Activated CD4-positive, alpha-beta T cell treated with anti-CD3 and anti-CD28 coated beads for 4 hours (primary cell): Measurements from ENCODE around the gene ALCAM.
"Not testable (repeated sequence)": the region's sequence is repeated elsewhere in the genome, so short reads cannot be mapped to it uniquely, and the experiment has no call there.

Experiments used
- DNase-seq, 2 donors: peaks; one replicate each; pipeline ENCODE4 v3.0.0-alpha.2; 2020

ALCAM gene

DNA sequence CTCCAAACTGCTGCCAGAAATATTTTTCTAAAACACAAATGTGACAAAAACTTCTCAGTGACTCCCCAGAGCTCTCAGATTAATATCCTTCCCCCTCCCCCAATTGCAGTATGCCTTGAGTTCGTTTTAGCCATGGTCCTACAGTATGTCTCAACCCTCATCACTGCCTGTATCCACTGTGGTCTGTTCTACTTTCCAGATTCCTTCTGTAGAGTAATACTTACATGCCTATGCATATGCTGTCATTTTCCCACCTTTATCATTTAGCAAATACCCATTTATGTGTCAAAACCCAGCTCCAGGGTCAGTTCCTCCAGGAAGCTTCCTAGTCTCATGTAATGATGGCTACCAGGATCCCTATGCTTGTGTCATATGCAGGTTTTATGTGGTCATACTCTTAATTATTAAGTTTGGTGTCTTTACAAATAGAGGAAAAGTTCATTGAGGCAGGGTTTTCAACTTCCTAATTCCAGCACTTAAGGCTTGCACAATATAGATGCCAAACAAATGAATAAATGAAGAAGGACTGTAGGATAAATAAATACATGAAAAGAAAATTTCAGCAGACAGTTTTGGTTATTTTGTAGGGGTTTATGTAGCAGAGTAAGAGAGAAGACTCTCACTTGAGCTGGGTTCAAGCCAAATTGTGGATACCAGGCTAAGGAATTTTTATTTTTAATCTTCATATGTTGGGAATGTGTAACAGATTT is 170.8 kb downstream of the ALCAM start:
- no peak for DNase-seq

DNA sequence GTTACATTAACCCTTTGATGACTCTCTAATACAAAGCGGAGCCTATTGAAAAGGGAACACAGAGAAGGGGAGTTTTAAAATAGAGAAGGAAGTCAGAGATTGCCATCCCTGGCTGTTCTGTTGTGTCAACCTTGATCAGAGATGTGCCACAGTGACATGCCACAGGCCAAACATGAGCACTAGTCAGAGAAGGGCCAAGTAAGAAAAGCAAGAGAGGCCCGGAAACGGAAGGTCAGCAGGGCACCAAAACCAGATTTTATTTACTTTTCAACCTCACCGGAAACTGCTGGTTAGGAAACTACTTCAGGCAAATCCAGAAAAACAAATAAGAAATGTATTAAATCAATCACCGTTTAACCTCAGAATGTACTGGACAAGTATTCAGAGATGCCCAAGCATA is 171.8 kb downstream of the ALCAM start:
- no peak for DNase-seq

DNA sequence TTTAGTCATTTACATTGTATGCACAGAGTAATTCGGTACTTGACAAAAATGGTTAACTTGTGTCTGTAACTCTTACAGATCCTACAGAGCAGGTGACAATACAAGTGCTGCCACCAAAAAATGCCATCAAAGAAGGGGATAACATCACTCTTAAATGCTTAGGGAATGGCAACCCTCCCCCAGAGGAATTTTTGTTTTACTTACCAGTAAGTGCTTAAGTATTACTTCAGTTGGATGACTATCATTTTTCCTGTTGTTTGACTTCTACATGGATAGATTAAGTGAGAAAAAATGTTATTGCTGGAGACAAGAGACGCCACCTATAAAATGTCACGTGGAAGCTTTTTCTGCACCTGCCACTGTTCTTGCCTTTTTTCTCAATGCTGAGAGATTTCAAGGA is 173.2 kb downstream of the ALCAM start:
- DNase-seq, result no peak

DNA sequence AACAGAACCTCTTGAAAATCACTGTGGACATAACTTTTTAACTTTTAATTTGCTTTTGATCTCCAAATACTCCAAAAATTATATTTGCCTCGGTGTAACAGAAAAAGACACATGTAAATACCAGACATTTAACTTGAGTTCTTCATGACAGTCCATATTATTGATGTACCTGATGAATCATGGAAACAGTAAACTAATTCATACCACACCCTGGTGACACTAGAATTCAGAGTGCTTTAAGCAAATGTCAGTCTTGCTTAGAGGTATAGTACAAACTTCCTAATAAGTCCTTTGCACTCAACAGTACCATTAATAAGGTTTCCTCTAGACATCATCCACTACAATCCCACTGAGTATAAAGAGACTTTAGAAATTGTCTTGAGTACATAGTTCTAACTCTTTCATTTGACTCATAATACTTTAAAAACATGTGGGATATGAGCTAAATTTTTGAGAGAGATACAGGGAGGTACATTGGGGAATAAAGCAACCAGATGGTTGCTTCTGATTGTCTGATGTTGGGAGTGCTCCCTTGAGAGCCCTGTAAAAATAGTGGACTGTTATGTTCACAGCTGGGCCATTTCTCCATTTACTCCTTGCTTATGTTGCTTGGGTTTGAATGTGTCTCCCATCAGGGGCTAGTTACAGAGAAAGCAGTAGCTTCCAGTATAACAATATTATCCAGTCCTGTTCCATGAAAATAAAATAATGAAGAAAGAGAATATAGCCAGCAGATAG is 175.7 kb downstream of the ALCAM start:
- DNase-seq, result no peak

DNA sequence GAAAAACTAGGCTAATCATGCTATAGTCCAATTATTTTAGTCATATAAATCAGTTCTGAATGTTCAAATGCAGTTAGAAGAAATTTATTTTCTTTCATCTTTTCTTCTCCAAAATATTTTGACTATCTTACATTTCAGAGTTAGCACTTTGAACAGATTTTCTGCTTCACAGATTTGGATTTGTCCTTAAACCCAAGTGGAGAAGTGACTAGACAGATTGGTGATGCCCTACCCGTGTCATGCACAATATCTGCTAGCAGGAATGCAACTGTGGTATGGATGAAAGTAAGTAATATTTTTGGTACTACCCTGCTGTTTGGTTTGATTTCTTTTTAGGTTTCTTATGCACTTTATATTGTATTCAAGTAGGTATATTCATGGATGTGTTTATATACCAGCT is 178.3 kb downstream of the ALCAM start:
- DNase-seq, result no peak

DNA sequence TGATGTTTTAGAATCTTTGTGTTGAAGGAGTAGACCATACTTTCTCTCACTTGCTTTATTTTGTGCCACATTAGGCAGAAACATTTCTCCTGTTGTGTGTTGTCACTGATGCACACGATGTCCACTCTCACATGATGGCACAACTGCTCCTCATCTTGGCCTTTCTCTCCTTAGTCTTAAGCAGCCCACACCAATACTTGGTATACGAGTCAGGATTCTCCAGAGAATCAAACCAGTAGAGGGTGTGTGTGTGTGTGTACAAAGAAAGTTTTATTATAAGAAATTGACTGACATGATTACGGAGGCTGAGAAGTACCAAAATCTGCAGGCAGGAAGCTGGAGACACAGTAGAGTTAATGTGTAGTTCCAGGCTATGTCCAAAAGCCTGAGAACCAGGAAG is 187.1 kb downstream of the ALCAM start:
- DNase-seq, result no peak

DNA sequence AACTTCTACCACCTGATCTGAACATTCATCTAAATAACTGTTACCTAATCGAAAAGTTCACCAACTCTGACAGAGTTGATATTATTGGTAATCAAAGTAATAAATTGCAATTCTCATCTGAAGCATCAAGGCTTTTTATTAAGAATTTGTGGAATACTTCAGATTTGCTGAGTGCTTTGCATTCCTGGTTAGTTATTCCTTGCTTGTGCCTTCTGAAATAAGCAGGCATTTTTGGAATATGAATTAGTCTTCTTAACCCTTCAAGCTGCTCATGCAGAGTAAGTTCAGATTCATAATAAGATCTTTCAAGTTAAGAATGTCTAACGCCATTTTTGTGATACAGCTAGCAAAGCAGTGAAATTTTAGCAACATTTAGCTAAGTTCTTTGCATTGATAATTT is 188.5 kb downstream of the ALCAM start:
- no peak for DNase-seq

DNA sequence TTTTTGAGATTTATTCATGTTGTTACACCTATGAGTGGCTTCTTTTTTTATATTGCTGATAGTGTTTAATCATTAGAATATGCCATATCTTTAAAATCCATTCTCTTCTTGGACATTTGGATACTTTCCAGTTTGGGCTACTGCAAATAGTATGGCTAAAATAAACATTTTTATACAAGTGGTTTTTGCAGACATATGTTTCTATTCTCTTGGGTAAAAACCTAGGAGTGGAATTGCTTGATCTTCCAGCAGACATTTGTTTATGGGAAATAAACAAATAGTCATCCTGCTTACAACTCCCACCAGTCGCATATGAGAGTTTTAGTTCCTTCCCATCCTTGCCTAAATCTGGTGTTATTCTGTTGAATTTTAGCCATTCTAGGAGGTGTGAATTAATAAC is 193.1 kb downstream of the ALCAM start:
- no peak for DNase-seq

DNA sequence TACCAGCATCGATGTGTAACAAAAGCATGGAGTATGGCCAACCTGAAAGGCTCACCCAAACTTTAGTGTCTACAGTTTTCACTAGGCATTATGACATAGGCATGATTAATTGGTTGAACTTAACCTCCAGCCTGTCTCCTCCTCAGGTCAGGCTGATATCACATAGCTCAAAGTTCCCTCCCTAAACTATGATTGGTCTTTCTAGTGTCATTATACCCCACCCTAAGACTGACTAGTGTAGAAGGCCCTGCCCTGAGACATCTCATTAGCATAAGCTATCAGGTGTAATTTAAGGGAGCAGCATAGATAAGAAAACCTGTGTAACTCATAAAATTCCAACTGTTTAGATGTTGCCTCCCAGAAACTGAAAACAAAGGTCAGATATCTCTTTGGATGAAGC is 195.2 kb downstream of the ALCAM start:
- no peak for DNase-seq

DNA sequence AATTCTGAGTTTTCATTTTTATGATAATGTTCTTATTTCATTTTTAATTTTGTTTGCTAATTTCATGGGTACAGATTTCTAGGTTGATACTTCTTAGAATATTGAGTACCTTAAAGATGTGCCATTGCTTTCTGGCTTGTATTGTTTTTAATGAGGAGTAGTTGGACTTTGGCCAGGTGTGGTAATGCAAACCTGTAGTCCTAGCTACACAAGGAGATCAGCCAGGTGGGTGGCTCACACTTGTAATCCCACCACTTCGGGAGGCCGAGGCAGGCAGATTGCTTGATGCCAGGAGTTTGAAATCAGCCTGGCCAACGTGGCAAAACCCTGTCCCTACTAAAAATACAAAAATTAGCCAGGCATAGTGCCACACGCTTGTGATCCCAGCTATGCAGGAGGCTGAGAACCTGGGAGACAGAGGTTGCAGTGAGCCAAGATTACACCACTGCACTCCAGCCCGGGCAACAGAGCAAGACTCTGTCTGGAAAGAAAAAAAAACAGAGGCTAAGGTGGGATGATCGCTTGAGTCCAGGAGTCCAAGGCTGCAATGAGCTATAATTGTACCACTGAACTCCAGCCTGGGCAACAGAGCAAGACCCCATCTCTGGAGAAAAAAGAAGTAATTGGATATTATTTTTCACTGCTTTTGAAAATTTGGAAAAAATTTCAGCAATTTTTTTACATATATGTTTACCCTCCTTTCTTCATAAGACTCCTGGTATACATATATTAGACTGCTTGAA is 198.0 kb downstream of the ALCAM start:
- DNase-seq, result no peak

DNA sequence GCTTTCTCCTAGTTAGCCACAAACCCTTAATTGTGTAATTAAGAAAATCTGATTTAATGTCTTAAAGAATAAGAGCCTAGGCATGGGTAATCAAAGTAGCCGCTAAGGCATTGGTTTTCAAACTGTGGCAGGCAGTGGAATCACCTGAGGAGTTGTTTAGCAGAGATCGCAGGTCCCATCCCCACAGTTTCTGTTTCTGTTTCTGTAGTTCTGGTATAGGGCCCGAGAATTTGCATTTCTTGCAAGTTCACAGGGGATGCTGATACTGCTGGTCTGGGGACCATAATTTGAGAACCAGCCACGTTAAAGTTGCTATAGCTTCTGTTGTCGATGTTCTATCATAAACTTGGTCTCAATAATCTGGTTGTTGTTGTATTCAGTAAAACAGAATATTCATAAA is 204.3 kb downstream of the ALCAM start:
- DNase-seq, result no peak

DNA sequence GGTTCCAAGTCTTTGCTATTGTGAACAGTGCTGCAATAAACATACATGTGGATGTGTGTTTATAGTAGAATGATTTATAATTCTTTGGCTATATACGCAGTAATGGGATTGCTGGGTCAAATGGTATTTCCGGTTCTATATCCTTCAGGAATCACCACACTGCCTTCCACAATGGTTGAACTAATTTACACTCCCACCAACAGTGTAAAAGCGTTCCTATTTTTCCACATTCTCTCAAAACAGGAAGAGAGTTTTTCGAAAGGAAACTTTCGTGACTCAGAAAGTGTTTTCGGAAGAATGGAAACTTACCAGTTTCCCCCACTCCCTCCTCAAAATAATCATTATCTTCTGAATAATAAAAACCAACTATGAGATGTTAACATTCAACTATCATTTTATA is 205.8 kb downstream of the ALCAM start:
- DNase-seq, result no peak

DNA sequence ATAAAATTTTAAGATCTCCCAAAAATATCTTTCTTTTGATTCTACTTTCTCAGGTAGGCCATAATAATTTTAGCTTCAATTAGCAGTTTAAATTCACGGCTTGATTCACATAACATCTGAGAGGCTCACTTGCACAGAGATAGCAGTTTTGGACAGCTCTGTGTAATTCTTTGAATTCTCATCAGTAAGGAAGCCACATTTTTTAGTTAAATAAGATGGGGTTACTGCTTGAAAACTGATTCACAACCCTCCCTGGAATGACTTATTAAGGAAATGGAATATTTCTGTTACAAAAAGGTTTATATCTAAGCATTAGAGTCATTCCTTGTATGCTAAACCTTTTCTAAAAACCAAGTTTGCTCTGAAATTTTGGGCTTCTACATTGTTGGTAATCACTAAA is 212.7 kb downstream of the ALCAM start:
- DNase-seq, result no peak

DNA sequence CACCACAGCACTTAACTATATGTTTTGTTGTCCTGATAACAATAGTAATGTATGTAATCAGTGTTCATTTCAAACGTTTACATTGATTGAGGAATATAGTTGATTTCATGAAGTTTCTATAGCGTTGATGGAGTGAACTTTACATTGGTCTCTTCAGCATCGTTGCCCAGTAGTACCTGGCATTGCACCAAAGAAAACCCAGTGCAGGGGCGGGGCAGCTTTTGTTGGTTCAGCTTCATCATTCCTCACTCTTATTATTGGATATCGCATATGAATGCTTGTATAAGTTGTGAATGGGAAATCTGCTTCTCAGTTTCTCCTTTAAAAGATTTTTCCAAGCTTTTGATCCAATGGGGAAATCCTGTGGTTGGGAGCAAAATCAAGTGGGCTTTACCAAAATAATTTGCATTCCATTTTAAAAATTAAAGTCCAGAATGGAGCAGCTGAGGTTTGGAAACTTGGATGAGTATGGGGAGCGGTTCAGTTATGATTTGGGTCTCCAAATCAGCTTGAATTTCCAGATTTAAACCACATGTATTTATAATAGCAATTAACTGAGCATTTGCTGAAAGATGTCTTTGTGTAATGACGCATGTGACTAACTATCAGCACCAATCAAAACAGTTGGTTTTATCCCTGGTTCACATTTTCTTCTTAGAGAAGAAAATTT is 213.7 kb downstream of the ALCAM start:
- no peak for DNase-seq

DNA sequence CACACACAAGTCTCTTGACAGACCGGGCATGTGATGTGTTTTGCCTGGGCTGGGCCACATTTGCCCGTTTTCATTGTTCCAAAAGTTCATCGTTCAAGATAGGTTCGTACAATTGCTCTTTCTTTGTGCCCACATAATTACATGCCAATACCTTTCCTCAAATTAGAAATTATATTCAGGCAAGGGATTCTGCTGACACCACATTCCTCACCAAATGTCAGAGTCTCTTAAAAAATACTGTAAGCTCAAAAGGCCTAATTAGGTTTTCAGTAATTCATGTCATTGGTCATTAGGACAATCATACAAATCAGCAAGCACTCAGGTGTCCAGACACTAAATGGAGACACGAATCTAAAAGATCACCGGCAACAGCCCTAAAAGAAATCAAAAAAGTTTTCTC is 215.3 kb downstream of the ALCAM start:
- DNase-seq, result no peak

DNA sequence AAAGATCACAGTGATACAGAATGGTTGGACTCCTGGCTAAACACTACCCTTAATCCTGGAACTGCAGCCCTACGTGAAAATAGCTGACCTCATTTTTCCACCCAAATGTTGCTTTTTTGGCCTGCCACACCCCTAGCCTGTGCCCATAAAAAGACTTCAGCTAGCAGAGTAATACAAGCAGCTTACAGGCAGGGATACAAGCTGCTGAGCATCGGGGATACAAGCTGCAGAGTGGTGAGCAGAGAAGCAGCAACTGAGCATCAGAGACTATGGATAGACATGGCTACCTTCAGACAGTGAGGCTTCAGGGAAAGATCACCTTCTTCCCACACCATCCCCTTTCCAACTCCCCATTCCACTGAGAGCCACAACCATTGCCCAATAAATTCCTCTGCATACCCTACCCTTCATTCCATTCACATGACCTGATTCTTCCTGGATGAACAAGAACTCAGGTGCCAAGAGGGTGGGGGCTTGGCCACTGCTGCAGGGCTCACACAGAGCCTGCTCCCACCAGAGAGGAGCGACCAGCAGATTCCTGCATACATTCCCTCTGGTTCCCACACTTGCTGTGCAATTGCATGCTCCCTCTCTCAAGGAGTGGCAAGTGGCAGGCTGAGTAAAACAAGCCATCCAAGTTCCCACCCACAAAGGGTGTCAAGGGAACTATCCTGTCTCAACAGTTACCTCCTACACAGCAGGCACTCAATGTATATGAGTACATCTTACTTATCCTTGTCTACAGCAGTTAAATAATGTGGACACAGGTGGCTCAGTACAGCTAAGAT is 217.5 kb downstream of the ALCAM start:
- DNase-seq, result no peak

DNA sequence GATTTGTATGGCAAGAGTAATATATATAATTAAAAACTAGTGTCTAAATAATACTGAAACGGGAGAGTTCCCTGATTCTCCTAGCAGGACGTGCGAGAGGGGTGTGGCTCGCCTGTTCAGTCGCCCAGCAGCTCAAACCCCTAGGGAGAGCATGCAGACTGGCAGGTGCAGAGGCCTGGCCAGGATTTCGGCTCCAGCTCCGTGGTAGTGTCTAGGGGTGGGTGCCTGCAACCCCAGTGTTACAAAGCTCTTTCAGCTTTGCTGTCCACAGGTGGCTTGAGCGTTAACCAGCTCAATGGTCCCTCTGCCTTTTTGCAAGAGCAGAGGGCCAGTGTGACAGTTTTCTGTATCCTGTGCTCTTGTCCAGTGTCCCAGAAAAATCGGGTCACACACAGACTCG is 226.6 kb downstream of the ALCAM start:
- DNase-seq, result no peak

DNA sequence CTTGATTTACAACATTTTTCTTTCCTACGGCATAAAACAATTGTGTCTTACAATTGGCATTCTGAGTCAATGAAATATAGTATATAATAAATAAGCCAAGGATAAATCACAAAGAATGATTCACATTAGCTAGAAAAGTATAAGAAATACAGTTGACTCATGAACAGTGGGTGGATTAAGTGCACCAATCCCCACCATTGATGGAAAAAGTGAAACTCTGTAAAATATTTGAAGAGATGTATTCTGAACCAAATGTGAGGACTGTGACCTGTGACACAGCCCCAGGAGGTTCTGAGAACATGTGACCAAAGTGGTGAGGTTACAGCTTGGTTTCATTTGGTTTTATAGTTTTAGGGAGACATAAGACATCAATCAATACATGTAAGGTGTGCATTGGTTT is 227.5 kb downstream of the ALCAM start:
- DNase-seq, result peak in 1 of 2 donors; percentile 2

DNA sequence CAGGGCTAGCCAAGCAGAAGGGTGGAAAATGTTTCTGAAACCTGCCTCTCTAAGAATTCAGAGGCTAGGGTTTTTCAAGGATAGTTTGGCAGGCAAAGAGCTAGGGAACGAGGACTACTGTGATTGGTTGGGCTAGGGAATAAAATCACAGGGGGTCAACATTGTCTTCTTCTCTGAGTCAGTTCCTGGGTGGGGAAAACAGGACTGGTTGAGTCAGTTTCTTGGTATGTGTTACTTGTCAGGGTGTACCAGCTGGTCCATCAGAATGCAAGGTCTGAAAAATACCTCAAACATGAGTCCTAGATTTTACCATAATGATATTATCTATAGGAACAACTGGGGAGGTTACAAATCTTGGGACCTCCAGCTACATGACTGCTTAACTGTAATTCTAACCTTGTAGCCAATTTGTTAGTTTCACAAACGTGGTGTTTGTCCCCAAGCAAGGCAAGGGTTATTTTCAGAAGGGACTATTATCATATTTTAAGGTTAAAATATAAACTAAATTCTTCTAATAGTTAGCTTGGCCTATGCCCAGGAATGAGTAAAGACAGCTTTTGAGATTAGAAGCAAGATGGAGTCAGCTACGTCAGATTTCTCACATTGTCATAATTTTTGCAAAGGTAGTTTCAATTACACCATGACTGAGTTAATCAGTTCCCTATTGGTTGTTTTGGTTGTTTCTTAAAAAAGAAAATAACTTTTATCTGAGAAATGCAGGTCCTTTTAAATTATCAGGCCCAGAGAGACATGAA is 231.5 kb downstream of the ALCAM start:
- DNase-seq, result no peak

DNA sequence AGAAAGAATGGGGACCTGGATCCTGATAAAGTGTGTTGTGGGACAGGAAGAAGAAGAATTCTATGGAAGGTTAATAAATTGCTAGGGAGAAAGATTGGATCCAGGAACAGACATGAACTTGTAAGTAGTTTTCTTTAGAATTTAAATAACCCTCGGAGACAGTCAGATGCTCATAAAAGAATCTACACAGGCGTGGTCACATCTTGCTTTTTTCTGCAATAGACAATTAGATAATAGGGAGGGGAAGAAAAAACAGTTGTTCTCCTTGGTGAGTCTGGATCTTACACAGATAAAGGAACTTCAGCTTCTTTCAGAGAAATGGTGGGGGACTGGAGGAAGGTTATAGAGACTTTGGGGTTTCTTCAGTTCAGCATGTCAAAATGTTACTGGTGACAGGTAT is 232.6 kb downstream of the ALCAM start:
- DNase-seq, result no peak

DNA sequence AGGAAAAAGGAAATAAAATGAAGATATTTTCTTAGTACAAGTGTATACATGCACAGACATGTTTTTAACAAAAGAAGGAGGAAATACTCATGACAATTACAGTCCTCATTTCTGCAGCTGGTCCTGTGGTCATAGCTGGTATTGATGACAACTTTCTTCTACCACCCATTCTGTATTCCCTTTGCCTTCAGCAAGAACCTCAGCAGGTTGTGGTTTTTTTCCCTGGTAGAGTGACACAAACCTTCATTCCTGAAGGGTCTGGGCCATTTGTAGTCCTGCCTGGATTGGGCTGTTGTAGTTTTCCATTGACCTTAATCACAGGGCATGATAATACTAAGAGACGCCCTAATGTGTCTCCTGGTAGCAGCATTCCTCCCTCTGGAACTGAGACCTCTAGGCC is 235.0 kb downstream of the ALCAM start:
- DNase-seq, result not testable (repeated sequence)

DNA sequence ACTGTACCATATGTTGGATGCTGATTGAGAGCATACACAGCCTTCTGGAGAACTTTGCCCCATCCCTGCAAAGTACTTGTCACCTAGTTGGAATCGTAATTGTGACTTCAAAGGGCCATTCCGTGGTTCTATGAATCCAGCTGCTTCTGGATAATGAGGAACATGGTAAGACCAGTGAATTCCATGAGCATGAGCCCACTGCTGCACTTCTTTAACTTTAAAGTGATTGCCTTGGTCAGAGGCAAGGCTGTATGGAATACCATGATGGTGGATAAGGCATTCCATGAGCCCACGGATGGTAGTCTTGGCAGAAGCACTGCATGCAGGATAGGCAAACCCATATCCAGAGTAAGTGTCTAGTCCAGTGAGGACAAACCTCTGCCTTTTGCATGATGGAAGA is 235.6 kb downstream of the ALCAM start:
- not testable (repeated sequence) for DNase-seq
